GM12801 (cell line): ENCODE data around the gene UBC.

Experiments used
- CTCF ChIP-seq: IDR thresholded peaks from one replicate; pipeline ENCODE4 v1.5.1; 2011; ENCODE audit warnings: control low read depth; ENCODE audit not compliant: insufficient read length; ENCODE audit errors: extremely low read depth

UBC gene

DNA sequence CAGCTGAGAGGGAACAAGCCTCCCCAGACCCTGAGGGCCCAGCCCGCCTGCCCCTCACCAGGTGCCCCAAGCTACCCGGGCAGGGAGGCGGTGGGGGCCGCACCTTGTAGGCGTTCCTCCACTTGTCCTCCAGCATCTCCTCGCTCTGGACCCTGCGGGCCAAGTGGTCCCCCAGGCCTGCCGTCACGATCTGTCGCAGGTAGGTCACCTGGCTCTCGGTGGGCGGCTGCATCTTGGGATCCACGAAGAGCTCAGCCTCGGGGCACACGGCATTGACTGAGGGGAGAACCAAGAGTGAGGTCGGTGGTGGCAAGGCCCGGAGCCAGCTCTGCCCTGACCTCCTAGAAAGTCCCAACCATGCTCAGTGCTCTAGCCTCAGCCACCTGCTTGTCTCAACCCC is 37.8 kb upstream of the UBC start:
- no peak for TF ChIP-seq CTCF

DNA sequence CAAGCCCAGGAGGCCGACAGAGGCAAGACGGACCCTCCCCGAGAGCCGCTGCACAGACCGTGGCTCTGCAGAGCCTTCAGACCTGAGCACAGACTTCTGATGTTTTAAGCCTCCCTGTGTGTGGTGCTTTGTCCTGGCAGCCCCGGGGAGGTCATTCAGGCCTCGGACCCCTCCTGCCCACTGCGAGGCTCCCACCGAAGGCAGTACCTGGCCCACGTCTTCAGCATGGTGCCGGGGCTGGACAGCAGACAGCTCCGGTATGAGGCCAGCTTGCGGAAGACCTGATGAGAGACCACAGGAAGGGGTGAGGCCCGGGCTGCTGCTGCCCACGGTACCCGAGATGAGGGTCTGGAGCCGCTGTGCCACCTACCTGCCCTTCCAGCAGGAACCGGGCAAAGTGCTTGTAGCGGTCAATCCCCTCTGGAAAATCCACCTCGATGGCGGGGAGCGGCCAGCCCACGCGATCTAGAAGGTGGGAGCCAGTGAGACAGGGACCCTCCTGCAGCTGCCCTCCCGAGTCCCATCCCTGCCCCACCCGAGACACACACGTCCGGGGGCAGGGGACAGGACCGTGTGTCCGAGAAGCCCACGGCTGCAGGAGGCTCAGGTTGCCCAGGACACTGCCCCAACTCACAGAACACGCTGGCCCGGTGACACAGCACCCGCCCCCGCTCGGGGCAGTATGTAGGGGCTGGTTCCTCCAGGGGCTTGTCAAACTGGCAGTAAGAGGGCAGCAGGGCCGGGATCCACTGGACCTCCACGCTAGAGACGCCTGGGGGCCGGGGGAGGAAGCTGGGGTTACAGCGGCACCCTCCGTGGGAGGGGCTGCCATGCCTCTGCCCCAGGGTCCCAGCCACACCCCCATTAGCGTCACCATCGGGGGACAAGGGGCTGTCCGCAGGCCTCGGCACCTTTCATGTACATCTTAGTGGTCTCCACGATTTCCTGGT is 35.6 kb upstream of the UBC start:
- no peak for TF ChIP-seq CTCF

DNA sequence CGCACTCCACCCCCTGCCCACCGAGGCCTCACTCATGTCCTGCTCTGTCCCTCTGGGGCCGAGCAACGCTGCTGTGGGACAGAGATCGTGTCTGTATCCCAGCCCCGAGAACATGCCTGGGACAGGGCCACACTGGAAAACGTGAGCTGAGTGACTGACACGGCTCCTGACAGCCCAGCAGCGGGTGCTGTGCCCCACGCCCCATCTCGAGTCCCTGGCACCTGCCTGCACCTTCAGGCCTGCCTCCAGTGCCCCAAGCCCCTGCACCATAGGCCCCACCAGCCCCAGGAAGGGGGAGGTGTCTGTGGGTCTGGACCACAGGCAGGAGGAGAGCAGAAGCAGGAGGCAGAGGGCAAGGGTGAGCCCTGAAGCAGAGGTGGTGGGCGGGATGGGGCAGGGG is 34.6 kb upstream of the UBC start:
- no peak for TF ChIP-seq CTCF

DNA sequence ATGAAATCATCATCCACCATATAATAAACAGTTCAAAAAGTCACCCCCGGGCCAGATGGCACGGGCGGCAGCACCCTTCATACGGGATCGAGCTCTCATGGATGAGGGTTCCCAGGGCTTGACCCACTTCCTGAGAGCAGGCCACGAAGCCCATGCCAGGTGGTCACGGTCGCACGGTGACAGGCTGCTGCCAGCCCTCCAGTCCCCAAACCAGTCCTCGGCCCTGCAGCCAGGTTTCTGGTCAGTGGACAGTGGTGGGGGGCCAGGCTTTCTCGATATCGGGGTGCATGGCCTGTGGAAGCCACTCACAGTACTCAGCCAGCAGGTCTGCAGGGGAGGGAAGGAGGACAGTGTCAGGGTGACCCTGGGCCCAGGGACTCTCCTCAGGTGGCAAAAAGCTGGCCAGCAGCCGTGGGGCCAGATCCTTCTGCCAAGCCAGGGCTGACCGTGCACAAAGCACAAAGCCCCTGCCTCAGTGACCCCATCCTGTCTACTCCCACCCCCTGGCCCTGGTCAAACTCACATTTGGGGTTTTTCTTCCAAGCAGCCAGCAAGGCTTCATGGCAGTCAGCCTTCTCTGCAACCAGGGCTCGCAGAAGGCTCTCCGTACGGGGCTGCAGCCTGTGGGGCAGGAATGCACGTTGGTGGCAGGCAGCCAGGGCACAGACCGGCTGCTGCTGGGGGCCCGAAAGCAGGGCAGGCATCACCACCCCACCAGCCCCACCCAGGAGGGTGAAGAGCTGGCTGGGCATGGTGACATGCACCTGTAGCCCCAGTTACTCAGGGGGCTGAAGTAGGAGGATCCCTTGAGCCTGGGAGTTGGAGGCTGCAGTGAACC is 33.3 kb upstream of the UBC start:
- no peak for TF ChIP-seq CTCF

- no peak for TF ChIP-seq CTCF
These were observed 32.6 kb upstream of the UBC start for GRCh38 chr12:124947013-124947412.

- no peak for TF ChIP-seq CTCF
These were observed 32.0 kb upstream of the UBC start for GRCh38 chr12:124946447-124946793.

DNA sequence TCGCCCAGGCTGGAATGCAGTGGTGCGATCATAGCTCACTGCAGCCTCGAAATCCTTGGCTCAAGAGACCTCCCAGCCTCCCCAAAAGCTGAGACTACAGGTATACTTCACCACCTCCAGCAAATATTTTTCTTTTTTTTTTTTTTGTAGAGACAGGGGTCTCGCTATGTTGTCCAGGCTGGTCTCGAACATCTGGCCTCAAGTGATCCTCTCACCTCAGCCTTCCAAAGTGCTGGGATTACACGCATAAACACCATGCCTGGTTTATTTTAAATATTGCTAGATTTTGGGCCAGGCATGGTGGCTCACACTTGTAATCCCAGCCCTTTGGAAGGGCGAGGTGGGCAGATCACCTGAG is 26.7 kb upstream of the UBC start:
- TF ChIP-seq CTCF = no peak
